HG03442 (cell line): ENCODE measurements around the gene ACADM.
"Not testable (repeated sequence)": the region's sequence is repeated elsewhere in the genome, so short reads cannot be mapped to it uniquely, and the experiment has no call there.

Experiments
- ATAC-seq: cut with Tn5 transposase; IDR thresholded peaks from one replicate; pipeline ENCODE4 v1.9.1; 2021; ENCODE audit warnings: mild to moderate bottlenecking, moderate library complexity; ENCODE audit not compliant: unreplicated experiment

ACADM gene

DNA sequence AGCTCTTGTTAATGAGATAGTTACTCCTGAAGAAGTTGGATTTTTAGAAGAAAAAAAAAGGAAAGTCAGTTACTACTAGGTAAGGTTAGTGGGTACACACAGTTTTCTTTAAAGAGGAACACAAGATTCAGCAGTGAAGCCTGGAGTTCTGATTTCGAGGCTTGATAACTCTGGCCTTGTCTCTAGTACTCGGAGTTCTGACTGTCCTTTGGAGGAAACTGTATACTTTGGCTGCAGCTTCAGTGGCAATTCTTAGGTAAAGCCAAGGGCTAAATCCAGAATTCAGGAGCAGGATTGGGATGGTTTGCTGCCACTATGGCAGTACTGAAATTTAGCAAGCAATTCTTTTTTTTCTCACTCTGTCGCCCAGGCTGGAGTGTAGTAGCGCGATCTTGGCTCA, 9.2 kb downstream of the ACADM start:
- no peak for ATAC-seq

DNA sequence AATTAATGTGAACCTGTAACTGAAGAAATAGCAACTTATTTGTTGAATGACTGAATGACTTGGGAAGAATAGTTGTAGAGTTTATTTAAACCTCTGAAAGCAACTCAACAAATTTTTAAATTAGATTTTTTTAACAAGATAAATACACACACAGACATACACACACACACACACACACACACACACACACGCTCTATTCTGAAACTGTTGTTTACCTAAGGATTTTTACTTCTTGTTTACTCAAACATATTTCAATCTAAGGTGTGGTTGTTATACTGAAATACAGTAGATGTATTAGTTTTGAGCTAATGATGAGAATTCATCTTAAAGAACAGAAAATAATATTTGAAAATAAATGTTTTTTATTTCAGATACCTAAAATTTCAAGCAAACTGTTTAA, 11.5 kb downstream of the ACADM start:
- no peak for ATAC-seq

DNA sequence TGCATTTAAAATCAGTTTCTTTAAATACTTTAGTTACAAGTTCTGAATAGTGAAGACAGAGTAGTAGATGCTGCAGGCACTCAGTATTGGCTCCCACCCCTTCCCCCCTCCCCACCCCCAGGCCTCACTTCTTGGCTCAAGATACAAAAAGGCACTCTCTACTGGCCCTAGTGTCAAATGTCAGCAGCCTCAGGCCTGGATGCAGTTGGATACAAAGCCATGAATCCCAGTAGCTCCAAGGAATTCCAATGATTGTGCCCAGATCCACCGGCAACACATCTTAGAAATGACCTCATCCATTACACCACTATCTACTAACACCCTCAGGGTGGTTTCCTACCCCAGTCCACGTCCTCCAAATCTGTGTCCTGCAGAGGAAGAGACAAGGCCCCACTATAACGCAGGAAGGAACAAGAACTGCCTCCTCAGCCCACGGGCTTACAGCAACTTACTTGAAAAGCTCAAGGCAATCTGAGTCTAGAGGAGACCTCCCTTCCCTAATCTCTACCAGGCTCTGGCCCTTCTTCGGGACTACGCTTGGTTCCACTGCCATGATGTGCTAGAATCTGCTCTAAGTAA, 17.6 kb downstream of the ACADM start:
- ATAC-seq = no peak

DNA sequence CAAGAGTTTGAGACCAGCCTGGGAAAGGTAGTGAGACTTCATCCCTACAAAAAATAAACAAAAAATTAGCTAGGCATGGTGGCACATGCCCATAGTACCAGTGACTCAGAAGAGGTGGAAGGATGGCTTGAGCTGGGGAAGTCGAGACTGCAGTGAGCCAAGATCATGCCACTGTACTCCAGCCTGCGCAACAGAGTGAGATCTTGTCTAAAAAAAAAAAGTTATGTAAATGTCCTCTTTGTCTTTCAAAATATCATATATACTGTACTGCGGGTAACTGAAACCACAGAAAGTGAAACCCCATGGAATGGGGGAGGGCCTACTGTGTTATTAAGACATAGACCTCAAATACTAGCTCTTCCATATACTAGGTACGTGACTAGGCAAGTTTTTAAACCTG, 20.8 kb downstream of the ACADM start:
- ATAC-seq = peak; percentile 89

DNA sequence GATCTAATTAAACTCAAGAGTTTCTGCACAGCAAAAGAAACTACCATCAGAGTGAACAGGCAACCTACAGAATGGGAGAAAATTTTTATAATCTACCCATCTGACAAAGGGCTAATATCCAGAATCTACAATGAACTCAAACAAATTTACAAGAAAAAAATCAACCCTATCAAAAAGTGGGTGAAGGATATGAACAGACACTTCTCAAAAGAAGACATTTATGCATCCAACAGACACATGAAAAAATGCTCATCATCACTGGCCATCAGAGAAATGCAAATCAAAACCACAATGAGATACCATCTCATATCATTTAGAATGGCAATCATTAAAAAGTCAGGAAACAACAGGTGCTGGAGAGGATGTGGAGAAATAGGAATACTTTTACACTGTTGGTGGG, 32.7 kb downstream of the ACADM start:
- not testable (repeated sequence) for ATAC-seq

DNA sequence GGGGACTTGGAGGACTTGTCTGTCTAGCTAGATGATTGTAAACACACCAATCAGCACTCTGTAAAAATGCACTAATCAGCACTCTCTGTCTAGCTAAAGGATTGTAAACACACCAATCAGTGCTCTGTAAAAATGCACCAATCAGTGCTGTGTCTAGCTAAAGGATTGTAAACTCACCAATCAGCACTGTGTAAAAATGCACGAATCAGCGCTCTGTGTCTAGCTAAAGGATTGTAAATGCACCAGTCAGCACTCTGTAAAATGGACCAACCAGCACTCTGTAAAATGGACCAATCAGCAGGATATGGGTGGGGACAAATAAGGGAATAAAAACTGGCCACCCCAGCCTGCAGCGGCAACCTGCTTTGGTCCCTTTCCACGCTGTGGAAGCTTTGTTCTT, 34.0 kb downstream of the ACADM start:
- not testable (repeated sequence) for ATAC-seq

DNA sequence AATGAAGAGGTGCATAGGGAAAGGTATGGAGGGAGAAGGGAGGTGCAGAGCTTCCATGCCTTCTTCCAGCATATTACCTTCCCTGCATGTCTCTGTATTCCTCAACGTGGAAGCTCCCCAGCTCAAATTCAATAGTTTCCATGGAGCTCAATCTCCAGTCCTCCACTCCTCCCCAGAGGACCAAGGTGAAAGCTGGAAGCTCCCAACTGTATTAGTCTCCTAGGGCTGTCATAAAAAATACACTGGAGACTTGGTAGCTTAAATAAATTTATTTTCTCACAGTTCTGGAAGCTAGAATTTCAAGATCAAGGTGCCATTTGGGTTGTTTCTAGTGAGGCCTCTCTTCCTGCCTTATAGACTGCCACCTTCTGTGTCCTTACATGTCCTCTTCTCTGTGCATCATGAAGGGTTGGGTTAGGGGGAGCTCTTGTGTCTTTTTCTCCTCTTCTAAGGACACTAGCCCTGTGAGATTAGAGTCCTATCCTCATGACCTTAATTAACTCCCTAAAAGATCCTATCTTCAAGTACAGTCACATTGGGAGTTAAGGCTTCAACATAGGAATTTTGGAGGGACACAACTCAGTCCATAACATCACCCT, 39.6 kb downstream of the ACADM start:
- no peak for ATAC-seq

DNA sequence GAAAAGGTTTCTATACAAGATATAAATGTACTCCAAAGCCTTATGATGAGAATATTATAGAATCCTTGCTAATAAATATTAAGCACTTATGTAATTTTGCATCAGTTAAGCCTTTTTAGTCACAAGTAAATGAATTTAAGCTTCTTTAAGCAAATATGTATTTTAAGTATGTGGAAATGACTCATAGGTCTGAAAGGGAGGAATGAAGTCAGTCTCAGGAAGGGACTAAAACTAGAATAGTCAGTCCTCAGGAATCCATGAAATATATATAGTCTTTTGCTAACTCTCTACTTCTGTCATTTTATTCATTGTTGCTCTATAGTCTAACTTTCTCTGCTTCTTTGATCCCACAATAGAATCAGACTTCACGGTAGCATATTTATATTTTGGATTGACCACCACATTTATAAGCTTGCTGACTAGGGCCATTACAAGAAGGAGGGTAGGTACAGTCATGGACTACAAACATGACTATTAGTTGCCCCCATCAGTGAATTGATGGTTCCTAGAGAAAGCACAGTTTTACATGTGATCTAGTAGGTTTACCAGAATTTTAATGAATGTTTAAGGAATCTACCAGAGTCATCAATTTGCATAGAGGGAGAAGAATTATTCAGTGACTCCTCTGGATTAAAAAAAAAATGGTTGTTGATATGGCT, 41.3 kb downstream of the ACADM start:
- no peak for ATAC-seq

DNA sequence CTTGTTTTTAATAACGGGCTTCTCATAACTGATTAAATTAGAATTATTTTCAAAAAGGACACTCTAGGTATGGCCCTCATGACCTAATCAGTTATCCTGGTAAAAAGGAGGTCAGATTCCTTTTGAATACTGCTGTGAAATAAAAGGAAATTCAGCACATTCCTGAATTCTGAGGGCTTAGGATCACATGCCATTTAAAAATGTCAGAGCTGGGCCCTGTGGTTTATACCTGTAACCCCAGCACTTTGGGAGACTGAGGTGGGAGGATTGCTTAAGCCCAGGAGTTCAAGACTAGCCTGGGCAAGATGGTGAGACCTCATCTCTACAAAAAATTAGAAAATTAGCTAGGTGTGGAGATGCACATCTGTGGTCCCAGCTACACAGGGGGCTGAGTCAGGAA, 43.5 kb downstream of the ACADM start:
- no peak for ATAC-seq

DNA sequence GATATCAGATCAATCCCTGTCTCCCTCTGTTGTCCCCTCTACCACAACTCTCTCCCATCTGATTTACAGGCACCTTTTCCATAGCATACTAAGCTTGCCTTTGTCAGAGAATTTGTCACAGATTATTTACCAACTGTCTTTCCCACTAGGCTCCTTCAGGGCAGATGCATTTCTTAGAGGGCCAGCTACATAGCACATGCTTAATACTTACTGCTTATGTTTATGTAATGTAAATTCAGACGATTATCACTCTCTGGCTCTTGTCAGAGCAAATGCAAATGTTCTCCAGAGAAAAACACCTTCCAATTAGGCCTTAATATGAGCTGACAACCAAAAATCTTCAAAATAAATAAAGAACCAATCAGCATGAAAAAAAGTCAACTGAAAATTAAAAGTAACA, 46.3 kb downstream of the ACADM start:
- ATAC-seq = no peak

DNA sequence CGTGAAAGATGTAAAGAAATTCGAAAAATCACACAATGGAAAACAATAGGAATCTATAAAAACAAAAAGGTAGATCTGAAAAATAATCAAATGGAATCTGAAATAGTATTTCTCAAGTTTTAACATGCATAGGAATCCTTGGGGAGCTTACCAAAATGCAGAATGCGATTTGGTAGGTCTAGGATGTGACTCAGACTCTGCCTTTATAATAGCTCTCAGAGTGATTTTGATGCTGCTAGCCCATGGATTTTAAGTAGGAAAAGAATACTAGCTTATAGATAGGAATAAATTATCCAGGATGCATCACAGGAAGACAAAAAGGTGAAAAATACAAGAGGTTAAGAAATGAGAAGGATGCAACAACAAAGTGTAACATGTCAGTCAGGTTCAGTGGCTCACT, 47.5 kb downstream of the ACADM start:
- ATAC-seq = no peak

DNA sequence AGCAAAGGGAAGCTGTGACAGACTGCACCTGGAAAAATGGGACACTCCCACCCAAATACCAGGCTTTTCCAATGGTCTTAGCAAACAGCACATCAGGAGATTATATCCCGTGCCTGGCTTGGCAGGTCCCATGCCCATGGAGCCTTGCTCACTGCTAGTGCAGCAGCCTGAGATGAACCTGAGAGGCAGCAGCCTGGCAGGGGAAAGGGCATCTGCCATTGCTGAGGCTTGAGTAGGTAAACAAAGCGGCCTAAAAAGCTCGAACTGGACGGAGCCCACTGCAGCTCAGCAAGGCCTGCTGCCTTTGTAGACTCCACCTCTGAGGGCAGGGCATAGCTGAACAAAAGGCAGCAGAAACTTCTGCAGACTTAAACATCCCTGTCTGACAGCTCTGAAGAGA, 53.3 kb downstream of the ACADM start:
- not testable (repeated sequence) for ATAC-seq

DNA sequence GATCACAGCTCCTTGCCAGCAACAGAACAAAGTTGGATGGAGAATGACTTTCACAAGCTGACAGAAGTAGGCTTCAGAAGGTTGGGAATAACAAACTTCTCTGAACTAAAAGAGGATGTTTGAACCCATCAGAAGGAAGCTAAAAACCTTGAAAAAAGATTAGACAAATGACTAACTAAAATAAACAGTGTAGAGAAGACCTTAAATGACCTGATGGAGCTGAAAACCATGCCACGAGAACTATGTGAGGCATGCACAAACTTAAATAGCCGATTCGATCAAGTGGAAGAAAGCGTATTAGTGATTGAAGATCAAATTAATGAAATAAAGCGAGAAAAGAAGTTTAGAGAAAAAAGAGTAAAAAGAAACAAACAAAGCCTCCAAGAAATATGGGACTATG, 54.2 kb downstream of the ACADM start:
- not testable (repeated sequence) for ATAC-seq

DNA sequence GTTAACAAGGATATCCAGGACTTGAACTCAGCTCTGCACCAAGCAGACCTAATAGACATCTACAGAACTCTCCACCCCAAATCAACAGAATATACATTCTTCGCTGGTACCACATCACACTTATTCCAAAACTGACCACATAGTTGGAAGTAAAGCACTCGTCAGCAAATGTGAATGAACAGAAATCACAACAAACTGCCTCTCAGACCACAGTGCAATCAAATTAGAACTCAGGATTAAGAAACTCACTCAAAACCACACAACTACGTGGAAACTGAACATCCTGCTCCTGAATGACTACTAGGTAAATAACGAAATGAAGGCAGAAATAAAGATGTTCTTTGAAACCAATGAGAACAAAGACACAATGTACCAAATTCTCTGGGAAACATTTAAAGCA, 55.7 kb downstream of the ACADM start:
- not testable (repeated sequence) for ATAC-seq

DNA sequence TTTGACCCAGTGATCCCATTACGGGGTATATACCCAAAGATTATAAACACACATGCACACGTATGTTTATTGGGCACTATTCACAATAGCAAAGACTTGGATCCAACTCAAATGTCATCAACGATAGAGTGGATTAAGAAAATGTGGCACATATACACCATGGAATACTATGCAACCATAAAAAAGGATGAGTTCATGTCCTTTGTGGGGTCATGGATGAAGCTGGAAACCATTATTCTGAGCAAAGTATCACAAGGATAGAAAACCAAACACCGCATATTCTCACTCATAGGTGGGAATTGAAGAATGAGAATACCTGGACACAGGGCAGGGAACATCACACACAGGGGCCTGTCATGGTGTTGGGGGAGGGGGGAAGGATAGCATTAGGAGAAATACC, 59.4 kb downstream of the ACADM start:
- not testable (repeated sequence) for ATAC-seq

DNA sequence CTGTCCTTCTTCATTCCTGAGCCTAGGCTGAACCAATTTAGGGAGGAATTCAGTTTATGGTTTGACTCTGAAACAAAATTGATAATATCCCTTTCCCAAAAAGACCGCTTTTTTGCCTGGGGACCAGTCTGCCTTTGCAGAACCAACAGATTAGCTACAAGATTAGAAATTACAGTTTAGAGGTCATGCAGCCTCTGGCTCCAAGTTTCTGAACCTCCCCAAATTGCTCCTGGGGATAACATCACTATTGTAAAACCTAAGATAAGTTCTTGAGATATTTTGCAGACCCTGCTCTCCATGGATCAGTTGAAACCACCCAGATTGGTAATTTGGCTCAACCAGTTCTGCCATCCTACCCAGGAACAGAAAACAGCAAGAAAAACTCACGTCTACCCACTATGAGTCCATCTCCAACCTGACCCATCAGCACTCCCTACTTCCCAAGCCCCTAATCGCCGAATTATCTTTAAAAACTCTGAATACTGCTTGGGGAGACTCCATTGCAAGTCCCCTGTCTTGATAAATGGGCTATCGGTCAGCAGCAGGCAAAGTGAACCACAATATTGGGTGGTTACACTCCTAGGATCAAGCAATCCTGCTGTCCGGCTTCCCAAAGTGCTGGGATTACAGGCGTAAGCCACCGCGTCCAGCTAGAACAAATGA, 60.9 kb downstream of the ACADM start:
- ATAC-seq = peak; percentile 15

DNA sequence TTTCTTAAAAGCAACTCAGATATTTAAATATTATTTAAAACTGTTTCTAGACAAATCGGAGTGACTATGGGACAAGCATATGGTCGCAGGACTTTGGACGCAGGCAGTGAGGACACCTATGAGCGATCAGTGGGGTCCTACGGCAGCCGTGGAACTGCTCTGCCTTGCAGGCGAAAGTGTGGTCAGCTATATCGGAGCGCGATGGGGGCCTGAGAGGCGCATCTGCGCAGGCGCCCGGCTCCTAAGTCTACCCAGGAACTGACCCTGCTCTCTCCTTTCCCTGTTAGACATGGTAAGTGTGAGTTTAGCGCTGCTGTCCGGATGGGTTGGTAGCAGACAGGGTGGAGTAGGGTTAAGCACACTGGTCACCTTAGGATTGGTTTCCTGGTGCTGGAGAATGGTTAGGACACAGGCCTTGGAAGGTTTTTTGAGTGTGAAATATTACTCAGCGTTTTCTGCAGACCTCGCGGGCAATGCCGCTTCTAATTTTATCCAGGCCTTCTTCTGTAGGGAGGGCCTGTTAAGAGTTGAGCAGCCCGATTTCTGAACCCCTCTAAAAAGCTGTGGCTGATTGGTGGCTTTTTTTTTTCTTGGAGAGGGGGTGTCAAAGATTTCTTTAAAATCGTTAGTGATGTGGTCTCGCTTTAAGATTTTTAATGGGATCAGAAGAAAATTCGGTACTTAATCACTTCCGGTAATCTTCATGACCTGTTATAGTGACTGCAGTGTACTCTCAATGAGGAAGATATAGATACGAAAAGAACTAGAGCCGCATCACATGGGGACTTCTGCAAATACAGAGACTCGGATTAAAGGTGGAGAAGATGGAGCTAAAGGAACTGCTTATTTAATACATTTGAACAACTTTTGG, 61.7 kb downstream of the ACADM start, which contains the start of gene RABGGTB:
TSS of gene RABGGTB (plus strand) at position 274 of the 871 bp plus-strand sequence. CDS start at position 290, 16 bp downstream.
- peak; percentile 55 for ATAC-seq

DNA sequence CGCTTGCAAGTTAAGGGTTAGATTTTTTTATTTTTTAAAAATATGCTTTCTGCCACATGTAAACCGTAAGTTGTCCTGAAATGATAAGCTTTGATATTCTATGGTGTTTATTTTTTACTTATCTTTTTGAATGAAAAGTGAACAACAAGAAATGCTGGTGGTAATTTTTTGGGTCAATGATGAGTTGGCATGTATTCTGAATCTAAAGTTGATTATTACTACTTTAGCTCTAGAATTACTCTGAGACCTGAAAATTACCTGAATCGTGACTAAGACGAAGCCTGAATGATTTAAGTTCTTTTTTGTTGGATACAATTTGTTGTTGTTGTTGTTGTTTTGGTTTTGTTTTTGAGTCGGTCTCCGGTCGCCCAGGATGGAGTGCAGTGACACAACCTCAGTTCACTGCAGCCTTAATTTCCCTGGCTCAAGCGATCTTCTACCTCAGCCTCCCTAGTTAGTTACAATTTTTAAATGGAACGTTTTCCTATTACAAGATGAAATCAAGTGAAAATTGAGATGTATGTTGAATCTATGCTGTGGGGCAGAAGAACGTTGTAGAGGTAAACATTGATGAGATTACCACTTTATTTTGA, 62.5 kb downstream of the ACADM start:
- no peak for ATAC-seq

DNA sequence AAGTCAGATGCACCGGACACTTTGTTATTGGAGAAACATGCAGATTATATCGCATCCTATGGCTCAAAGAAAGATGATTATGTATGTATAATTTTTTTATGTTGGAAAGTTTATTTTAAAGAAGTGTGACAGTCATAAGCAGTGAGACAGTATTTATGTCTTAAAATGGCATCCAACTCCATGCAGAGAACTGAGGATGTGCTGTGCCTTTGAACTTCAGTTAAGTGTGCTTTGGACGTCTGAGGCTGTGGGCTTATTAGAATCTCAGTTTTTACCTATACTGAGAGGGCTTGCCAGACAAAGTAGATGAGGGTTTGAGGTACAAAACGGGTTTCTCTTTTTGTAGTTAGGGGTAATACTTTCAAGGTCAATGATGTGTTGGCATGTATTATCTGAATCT, 63.0 kb downstream of the ACADM start:
- ATAC-seq = no peak

DNA sequence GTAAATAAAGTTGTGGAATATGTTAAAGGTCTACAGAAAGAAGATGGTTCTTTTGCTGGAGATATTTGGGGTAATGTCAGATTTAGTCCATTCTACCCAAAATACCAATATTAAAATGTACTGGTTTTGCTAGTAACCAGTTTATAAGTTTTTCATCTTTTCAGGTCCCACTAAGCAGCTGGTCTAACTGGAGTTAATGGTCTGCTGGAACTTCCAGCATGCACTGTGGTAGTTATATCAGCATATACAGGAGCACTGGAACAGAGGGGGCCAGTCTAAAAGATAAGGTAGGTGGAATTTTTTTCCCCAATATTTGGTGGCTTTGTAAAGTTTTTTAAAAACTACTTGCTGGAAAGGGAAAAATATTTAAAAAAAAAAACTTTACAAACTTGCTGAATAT, 65.5 kb downstream of the ACADM start:
- no peak for ATAC-seq

DNA sequence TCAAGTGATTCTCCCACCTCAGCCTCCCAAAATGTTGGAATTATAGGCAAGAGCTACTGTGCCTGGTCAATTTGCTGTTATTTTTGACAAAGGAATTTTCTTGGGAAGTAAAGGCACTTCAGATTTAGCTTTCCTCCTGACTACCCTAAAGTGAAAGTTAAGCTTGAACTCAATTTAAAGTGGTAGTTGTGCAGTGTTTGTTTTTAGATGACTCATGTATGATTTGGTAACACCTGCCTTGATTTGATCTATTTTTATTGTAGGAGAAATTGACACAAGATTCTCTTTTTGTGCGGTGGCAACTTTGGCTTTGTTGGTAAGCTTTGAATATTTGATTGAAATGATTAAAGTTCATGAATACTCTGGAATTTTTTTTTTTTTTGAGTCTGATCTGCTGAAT, 66.5 kb downstream of the ACADM start:
- ATAC-seq = no peak
